ENCODE measurements around the gene CRYBA1.
"Not testable (repeated sequence)": the region's sequence is repeated elsewhere in the genome, so short reads cannot be mapped to it uniquely, and the experiment has no call there.

CRYBA1 gene, protein sequence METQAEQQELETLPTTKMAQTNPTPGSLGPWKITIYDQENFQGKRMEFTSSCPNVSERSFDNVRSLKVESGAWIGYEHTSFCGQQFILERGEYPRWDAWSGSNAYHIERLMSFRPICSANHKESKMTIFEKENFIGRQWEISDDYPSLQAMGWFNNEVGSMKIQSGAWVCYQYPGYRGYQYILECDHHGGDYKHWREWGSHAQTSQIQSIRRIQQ

DNA sequence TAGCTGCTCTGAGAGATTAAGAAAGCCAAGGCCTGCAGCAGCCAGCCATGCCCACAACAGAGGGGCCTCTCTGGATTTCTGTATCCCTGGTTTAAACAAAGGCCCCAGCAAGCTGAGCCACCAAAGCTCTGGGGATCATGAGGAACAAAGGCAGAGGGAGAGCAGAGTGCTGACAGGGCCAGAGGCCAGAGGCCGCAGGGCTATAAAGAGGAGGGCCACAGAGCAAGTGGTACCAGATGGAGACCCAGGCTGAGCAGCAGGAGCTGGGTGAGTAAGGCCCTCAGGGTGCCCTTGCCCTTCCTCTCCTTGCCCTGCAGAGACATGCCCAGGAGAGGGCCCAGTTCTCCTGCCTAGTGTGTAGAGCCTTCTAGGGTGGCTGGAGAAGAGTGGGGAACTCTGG, at the start of gene CRYBA1:
TSS of gene CRYBA1 (plus strand) at position 232 of the 400 bp plus-strand sequence. CDS start at position 237, 5 bp downstream.
- no peak for DNase-seq

DNA sequence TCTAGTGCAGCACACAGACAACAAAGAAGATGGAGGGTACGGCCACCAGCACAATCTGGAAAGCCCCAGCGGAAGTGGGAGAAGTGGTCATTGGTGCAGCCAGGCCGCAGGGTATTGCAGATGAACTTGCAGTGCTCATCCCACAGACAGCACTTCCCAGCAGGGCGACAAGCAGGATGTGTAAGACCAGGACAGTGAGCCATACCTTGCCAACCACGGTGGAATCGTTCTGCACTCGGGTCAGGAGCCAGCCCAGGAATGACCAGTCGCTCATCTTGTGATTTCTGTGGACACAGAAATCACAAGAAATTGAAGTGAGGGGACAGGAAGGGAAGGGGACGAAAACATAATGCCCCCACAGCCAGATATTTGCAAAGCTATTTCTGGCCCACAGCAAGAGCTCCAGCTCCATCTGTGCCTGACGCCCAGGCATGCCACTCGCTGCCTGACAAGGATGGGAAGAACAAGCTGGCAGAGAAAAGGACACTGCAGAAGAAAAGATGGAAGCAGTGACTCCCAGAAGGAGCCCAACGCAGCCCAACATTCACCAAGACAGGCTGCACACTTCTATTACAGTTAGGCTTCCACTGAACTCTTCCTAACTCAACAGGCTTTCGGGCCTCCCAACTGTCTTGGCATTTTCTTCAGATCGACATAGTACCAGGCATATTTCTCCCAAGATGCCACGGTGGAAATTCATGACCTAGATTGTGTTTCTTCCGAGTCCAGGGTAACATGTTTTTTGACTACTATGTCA, 49.0 kb upstream of the CRYBA1 start:
- no peak for DNase-seq

DNA sequence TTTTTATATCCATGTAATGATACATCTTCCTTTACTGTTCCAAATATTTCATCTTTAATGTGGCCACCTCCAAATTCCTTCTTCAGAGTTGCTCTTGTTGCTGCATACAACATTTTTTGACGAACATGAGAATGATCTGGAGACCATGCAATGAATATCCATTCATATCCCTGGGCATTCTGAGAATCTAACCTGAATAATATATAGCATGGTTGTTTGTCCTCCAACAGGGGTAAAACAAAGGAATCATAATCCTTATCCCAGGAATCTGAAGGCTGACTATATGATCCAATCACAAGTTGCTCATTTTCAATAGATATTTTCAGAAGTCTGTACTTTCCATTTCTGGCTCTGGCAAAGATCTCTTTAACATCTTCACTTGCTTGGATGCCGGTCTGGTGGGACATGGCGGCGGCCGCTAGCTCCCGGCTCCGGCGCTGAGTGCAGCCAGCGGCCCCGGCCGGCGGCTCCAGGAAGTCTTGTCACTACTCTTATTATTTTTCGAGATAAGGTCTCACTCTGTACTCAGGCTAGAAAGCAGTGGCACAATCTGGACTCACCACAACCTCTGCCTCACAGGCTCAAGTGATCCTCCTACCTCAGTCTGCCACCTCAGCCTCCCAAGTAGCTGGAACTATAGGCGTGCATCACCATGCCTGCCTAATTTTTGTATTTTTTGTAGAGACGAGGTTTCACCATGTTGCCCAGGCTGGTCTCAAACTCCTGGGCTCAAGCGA, 42.4 kb upstream of the CRYBA1 start:
- DNase-seq, result not testable (repeated sequence)

DNA sequence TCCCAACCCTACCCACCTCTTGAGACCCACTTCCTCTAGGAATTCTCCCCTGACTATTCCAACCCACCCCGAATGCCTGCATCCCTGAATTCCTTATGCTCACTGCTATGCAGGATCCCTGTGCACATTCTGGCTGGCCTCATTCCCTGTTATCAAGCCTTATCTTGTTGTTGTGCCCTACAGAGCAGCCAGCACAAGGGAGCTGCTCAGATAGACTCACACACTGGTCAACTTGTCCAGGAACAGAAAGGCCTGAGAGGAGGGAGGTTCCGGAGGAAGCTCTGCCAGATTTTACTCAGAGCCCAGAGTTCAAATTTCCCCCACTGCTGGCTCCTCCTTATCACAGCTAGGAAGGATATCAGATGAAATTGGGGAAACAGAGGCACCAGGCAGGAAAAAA, 41.6 kb upstream of the CRYBA1 start:
- DNase-seq, result no peak

DNA sequence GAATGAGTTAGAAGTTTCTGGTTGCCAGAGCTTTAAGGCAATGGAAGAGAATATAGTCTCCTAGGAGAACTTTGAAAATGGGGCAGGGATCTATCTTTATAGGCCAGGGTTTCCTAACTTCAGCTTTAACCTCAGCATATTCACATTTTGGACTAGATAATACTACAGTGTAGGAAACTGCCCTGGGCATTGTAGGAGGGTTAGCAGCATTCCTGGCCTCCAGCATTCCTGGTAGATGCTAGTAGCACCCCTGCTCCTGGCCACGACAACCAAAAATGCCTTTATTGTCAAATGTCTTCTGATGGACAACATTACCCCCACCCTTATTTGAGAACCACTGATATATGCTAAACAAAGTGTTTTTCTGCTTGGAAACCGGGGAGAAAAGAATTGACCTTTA, 38.7 kb upstream of the CRYBA1 start:
- DNase-seq, result no peak

DNA sequence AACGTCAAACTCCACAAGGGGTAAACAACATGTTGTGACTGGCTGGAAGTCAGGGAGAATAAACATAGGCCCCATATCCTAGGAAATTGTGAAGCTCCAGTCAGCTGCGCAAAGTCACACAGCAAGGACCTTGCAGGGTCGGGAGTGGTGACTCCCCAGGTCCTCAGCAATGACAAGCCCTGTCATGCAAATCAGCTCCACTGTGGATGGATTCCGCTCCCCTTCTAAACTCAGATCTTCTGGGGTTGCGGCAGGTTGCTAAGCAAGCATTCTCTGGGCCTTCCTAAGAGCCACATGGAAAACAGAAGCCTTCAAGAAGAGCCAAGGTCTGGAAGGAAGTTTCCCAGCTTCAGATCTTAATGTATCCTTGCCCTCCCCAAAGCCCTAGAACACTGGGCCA, 37.6 kb upstream of the CRYBA1 start:
- DNase-seq, result no peak

DNA sequence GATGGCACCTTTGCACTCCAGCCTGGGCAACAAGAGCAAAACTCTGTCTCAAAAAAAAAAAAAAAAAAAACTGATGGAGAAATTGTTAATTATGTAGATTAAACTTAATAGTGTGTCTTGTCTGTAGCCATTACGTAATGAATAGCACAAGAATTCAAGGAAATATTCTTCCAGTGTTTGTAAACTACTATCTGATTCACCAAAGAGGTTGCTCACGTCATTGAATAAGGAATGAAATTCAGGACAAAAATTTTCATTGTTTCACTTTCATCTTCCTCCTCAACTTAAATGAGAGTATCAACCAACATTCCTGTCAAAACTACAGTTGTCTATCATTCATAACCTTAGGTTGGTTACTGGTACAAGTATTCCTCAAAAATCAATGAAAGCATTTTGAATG, 35.8 kb upstream of the CRYBA1 start:
- DNase-seq, result no peak

DNA sequence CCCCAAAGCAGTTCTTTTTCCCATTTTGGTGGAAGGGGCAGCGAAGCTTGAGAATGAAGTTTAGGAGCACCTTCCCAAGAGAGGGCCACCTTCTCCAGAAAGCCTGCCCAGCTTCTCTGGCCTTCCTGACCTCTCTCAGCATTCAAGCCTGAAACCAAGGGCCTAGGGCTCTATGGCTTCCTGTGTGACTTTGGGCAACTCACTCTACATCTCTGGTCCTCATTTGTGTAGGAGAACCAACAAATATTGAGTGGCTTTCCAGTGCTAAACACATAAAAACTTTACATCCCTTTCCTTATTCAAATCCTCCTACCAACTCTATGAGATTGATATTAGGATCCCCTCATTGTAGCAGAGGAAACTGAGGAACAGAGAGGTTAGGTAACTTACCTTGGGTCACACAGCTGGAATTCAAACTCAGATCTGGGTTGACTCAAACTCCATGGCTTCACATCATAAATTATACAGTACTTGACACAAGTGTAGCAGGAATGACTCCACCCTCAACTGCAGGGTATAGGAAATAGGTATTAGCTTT, 34.5 kb upstream of the CRYBA1 start:
- DNase-seq, result no peak

DNA sequence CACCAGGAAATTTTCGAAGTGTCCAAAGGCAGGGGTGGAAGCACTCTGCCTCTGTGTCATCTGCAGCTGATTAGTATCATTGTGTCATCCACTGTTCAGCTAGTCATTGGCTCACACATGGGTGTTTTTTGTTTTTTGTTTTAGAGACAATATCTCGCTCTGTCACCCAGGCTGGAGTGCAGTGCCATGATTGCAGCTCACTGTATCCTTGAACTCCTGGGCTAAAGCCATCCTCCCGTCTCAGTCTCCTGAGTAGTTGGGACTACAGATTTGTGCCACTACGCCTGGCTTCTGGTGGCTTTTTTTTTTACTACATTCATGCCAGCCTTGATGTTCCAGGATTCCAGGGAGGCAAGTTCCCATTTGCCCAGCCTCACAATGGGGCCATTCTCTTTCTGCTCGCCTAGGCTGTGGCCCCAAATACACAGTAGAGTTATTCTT, 34.0 kb upstream of the CRYBA1 start:
- no peak for DNase-seq

DNA sequence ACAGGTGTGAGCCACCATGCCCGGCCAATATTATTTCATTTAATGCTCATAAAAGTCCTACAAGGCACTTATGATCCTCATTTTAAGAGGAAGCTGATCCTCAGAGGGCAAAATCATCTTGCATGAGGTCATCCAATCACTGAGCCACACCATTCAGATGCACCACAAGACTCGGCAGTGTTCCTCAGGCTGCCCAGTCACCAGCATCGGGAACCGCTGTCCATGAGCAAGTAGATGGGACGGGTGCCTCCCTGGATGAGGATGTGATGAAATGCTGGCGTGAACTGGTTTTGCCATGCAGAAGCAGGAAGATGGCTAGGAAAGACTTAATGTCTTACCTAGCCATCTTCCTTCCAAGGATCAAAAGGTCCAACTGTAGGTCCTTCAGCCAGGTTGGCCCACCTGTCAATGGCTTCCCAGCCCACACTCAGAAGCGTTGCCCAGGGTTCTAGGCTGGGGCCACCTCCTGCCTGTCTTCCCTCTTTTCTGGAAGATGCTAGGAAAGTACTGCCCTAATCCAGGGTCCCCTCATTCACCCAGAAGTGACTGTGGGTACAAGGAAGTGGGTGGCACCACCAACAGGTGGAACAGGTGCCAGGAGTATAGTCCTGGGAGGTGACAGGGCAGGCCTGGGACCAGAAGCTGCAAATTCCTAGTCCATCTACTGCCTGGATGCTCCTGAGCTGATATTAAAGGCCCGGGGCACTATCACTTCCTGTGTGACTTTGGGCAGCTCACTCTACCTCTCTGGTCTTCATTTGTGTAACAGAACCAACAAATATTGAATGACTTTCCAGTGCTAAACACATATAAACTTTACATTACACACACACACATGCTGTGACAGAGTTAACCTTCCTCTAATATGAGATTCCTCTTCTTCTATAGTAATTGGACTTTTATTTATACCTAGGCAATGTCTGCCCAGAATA, 32.2 kb upstream of the CRYBA1 start:
- DNase-seq, result no peak

DNA sequence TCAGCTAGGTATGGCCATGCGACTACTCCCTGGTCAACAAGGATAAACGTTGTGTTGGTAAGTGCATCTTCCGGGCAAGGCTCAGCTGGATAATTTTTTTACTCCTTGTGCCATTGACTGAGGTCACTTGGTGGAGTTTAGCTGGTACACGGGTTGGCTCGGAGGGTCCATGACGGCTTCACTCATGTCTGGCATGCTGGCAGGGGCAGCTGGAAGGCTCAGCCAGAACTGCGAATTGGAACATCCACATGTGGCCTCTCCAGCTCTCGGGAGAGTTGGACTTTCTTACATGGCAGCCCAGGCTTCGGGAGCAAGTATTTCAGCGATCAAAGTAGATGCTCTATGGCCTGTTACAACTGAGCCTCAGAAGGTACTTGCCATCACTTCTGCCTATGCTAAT, 31.5 kb upstream of the CRYBA1 start:
- DNase-seq, result no peak

DNA sequence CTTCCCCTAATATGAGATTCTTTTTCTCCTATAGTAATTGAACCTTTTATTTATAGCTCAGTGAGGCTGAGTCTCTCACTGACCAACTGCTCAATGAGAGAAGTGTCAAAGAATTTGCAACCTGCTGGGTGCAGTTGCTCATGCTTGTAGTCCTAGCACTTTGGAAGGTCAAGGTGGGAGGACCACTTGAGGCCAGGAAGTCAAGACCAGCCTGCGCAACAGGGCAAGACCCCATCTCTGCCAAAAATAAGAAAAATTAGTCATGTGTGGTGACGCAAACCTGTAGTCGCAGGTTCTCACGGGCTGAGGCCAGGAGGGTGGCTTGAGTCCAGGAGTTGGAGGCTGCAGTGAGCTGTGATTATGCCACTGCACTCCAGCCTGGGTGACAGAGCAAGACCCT, 30.9 kb upstream of the CRYBA1 start:
- DNase-seq, result no peak

DNA sequence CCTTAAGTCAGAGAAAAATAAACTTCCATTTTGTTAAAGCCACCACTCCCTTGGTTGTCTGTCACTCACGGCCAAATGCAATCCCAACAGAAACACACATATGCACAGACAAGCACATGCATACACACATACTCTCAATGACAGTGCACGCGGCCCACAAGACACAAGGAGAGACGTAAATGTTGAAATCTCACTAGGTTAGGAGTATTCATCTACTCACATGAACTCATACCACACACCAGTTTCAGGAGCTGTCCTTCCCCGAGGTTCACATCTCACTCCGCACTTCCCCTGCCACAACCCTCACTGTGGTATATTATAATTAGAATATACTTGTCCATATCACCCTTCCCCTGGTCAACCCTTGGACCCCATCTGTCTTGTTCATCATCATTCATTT, 30.5 kb upstream of the CRYBA1 start:
- no peak for DNase-seq

DNA sequence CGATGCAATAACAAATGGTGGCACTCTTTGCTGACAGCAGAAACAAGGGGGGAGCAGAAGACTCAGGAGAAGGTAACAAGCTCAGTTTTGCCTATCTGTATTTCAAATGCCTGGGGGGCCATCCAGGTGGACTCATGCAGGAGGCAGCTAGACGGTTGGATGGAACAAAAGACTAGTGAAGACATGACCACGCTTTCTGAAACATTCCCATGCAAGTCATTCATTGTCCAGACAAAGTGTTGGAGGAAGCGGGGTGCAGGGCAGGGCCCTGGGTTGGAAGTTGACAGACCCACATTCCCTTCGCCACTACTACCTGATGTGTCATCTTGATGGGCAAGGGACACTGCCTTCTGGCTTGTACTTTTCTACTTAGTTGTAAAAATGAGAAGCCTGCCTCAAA, 29.8 kb upstream of the CRYBA1 start:
- DNase-seq, result no peak

DNA sequence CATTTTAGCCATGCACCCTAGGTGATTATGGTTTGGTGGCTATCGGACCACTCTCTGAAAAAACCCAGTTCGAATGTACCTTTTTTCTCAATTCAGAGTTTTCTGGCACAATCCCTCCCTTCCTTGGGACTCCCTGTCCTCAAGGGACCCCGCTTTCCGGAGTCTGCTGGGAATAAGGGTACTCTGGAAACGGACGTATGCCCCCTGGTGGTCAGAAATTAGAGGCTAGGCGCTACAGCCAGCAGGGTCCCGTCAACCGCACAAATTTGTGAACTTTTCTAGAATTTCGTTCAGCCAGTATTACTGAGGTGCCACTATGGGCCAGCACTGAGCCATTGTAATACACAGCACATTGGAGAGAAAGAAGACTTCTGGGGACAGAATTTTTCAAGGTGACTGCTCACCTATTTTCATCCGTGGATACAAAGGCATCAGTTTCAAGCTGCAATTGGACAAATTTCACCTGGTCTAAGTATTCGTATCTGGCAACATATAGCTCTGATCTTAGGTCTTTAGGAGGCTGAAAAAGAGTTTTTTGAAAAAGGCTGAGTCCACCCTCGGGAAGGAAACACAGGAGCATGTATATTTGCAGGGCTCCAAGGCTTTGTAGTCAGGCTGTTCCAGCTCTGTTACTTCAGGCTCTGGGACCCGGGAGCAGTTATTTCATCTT, 27.1 kb upstream of the CRYBA1 start:
- DNase-seq, result peak; percentile 10

DNA sequence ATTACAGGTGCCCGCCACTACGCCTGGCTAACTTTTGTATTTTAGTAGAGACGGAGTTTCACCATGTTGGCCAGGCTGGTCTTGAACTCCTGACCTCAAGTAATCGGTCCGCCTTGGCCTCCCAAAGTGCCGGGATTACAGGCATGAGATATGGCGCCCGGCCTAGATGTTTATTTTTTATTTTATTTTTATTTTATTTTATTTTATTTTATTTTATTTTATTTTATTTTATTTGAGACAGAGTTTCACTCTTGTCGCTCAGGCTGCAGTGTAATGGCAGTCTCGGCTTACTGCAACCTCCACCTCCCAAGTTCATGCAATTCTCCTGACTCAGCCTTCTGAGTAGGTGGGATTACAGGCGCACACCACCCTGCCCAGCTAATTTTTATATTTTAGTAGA, 25.3 kb upstream of the CRYBA1 start:
- not testable (repeated sequence) for DNase-seq

DNA sequence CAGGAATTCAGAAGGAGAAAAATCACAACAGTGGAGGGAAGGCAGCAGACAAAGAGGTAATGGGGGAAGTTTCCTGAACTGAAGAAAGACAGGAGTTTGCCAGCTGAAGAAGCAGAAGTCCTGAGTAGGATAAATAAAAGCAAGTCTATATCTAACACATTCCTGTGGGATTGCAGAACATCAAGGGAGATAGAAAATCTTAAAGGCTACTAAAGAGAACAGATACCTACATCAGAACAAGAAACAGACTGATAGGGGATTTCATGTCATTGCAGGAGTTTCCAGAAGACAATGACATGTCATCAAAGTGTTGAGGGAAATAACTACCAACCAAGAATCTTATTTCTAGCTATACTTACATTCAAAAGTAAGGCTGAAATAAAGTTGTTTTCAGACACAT, 21.3 kb upstream of the CRYBA1 start:
- no peak for DNase-seq

DNA sequence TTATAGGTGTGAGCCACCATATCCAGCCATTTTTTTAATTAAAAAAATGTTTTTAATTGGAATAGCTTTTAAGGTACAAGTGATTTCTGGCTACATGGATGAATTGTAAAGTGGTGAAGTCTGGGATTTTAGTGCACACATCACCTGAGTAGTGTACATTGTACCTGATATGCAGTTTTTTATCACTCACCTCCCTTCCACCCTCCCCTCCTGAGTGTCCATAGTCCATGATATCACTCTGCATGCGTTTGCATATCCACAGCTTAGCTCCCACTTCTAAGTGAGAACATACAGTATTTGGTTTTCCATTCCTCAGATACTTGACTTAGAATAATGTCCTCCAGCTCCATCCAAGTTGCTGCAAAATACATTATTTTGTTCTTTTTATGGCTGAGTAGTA, 13.4 kb upstream of the CRYBA1 start:
- DNase-seq, result no peak

DNA sequence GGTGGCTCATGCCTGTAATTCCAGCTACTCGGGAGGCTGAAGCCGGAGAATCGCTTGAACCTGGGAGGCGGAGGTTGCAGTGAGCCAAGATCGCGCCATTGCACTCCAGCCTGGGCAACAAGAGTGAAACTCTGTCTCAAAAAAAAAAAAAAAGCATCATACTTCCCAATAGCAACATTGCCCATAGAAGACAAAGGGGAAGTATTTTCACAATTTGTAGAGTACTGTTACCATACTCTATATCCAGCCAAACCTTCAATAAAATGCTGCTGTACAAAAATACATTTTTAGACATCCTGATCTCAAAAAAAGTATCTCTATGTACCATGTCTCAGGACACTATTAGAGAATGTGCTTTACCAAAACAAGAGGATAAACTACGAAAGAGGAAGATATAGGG, 11.7 kb upstream of the CRYBA1 start:
- not testable (repeated sequence) for DNase-seq

DNA sequence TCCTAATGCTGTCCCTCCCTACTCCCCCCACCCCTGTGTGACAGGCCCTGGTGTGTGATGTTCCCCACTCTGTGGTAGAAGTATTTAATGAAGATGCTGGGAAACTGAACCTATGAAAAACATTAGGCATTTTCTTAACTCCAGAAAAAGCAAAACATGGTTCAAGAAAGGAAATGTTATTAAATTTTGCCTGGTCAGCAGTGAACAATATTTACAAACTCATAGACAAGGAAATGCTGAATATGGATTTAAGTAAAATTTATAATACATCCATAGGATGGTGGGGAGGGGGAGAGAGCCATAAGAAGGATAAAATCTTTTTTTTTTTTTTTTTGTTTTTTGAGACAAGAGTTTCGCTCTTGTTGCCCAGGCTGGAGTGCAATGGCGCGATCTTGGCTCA, 10.8 kb upstream of the CRYBA1 start:
- DNase-seq, result no peak

DNA sequence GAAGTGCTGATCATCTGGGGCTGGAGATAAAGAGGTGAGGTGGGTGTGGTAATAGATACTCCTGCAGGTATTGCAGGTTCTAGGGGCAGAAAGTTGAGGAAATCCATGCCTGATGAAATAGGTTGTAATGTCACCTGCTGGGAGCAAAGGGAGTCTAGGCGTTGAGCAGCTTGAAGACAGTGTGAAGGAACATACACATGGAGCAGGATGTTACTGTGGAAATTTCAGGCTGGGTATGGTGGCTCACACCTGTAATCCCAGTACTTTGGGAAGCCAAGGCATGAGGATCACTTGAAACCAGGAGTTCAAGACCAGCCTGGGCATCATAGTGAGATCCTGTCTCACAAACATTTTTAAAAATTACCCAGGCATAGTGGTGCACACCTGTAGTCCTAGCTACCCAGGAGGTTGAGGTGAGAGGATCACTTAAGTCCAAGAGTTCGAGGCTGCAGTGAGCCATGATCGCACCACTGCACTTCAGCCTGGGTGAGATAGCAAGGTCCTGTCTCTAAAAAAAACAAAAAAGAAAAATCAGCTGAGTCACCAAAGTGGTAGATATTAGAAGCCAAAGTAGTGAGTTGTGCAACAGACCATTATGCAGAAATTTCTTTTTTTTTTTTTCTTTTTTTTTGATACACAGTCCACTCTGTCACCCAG, 9.1 kb upstream of the CRYBA1 start:
- no peak for DNase-seq
